ENCODE data around the gene CRYGS.
"Not testable (repeated sequence)": the region's sequence is repeated elsewhere in the genome, so short reads cannot be mapped to it uniquely, and the experiment has no call there.

Gene CRYGS

DNA sequence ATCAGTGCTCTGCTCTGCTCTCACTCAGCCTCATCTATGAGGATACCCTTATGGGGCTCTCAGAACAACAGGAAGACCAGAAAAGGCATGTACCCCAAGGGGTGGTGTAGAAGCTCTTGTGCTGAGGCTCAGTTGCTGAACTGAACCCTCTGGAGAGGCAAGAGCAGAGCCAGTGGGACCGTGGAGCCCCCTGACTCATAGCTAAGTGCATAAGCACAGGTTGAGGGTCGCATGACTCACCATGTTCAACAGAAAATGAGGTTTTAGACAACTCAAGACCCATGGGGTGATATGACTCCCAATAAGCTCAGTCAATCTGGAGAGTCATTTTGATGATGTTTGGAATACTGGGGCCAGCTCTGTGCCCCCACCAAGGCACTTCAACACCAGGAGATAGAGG is 37.3 kb downstream of the CRYGS start:
- no peaks in the 10 kb centered on the region for H3K79me2 ChIP-seq (ENCODE audit: control insufficient read depth, insufficient read depth, low read length, unreplicated experiment)
- H3K36me3 ChIP-seq (ENCODE audit: insufficient read depth, low read length): no peaks in the 10 kb centered on the region
- H3K4me3 ChIP-seq (ENCODE audit: low read depth, low read length): no peak overlapping the region
- no peaks in the 10 kb centered on the region for H3K4me1 ChIP-seq (ENCODE audit: control insufficient read depth, insufficient read depth, low read length, unreplicated experiment)
- H3K27ac ChIP-seq (ENCODE audit: low read depth, low read length): no peak overlapping the region
- no peak overlapping the region for H2AFZ ChIP-seq (ENCODE audit: low read length, unreplicated experiment)
- H3K27me3 ChIP-seq (ENCODE audit: insufficient read depth, low read length): peaks cover 64% of the 10 kb centered on the region

DNA sequence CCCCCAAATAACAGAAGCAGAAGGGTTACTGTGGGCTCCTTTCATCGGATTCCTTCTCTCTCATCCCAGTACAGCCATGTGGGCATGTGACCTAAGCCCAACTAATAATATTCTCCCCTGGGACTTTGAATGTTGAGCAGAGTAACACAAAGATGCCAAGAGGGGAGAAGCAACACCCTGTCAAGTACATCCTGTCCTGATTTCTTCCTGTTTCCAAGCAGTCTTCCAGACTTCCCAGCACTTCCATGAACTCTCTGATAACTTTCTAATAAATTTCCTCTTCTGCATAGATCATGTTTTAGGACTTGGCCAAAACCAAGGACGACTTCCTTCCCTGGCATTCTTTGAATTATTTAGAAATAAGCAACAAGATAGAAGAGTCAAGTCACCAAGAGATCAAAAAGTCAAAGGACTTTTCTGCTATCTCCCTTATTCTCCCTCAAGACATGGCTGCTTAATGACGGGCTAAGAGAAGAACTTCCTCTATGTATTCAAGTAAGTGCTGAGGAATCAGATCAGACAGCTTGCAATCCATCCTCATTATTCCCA is 37.9 kb downstream of the CRYGS start:
- Histone ChIP-seq H3K4me1 (ENCODE audit: control insufficient read depth, insufficient read depth, low read length, unreplicated experiment) (no peaks in the 10 kb centered on the region), H3K4me3 (ENCODE audit: low read depth, low read length) (no peak overlapping the region), H3K27me3 (ENCODE audit: insufficient read depth, low read length) (peaks cover 64% of the 10 kb centered on the region), H2AFZ (ENCODE audit: low read length, unreplicated experiment) (no peak overlapping the region), H3K79me2 (ENCODE audit: control insufficient read depth, insufficient read depth, low read length, unreplicated experiment) (no peaks in the 10 kb centered on the region), H3K27ac (ENCODE audit: low read depth, low read length) (no peak overlapping the region), H3K36me3 (ENCODE audit: insufficient read depth, low read length) (no peaks in the 10 kb centered on the region)

DNA sequence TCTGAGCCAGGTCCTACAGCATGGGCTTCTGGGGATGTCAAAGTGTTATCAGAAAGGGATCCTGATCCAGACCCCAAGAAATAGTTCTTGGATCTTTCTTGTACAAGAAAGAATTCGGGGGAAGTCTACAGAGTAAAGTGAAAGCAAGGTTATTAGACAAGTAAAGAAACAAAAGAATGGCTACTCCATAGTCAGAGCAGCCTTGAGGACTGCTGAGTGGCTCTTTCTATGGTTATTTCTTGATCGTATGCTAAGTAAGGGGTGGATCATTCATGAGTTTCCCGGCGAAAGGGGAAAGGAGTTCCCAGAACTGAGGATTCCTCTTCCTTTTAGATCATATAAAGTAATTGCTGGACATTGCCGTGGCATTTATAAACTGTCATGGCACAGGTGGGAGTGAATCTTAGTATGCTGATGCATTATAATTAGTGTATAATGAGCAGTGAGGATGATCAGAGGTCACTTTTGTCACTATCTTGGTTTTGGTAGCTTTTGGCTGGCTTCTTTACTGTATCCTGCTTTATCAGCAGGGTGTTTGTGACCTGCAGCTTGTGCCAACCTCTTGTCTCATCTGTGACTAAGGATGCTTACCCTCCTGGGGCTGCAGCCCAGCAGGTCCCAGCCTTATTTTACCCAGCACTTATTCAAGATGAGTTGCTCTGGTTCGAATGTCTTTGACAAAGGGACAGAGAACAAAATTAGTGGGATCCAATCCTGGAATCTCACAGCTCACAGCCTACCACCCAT is 41.0 kb downstream of the CRYGS start:
- Histone ChIP-seq H3K4me3 (ENCODE audit: low read depth, low read length) (peak overlapping the region; percentile 53), H3K27ac (ENCODE audit: low read depth, low read length) (no peak overlapping the region), H3K36me3 (ENCODE audit: insufficient read depth, low read length) (no peaks in the 10 kb centered on the region), H3K79me2 (ENCODE audit: control insufficient read depth, insufficient read depth, low read length, unreplicated experiment) (no peaks in the 10 kb centered on the region), H2AFZ (ENCODE audit: low read length, unreplicated experiment) (no peak overlapping the region), H3K4me1 (ENCODE audit: control insufficient read depth, insufficient read depth, low read length, unreplicated experiment) (no peaks in the 10 kb centered on the region), H3K27me3 (ENCODE audit: insufficient read depth, low read length) (peaks cover 50% of the 10 kb centered on the region)

- peaks cover 50% of the 10 kb centered on the region for H3K27me3 ChIP-seq (ENCODE audit: insufficient read depth, low read length)
- no peaks in the 10 kb centered on the region for H3K4me1 ChIP-seq (ENCODE audit: control insufficient read depth, insufficient read depth, low read length, unreplicated experiment)
- no peaks in the 10 kb centered on the region for H3K79me2 ChIP-seq (ENCODE audit: control insufficient read depth, insufficient read depth, low read length, unreplicated experiment)
Observed at GRCh38 chr3:186502138-186502948, 41.8 kb downstream of the CRYGS start.

DNA sequence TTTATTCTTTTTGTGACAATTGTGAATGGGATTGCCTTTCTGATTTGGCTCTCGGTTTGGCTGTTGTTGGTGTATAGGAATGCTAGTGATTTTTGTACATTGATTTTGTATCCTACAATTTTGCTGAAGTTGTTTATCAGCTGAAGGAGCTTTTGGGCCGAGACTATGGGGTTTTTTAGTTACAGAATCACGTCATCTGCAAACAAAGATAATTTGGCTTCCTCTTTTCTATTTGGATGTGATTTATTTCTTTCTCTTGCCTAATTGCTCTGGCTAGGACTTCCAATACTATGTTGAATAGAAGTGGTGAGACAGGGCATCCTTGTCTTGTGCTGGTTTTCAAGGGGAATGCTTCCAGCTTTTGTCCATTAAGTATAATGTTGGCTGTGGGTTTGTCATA is 44.2 kb downstream of the CRYGS start:
- H3K27me3 ChIP-seq (ENCODE audit: insufficient read depth, low read length): peaks cover 49% of the 10 kb centered on the region
- not testable (repeated sequence) for H2AFZ ChIP-seq (ENCODE audit: low read length, unreplicated experiment); H3K36me3 ChIP-seq (ENCODE audit: insufficient read depth, low read length); H3K27ac ChIP-seq (ENCODE audit: low read depth, low read length); H3K4me3 ChIP-seq (ENCODE audit: low read depth, low read length); H3K79me2 ChIP-seq (ENCODE audit: control insufficient read depth, insufficient read depth, low read length, unreplicated experiment); H3K4me1 ChIP-seq (ENCODE audit: control insufficient read depth, insufficient read depth, low read length, unreplicated experiment)

More at GRCh38 chr3:186502138-186502948, 41.8 kb downstream of the CRYGS start:
- Histone ChIP-seq H3K36me3 (ENCODE audit: insufficient read depth, low read length) (no peaks in the 10 kb centered on the region), H2AFZ (ENCODE audit: low read length, unreplicated experiment) (no peak overlapping the region), H3K27ac (ENCODE audit: low read depth, low read length) (no peak overlapping the region), H3K4me3 (ENCODE audit: low read depth, low read length) (peak overlapping the region; percentile 53; the same call in 1 of the 2 replicates)

DNA sequence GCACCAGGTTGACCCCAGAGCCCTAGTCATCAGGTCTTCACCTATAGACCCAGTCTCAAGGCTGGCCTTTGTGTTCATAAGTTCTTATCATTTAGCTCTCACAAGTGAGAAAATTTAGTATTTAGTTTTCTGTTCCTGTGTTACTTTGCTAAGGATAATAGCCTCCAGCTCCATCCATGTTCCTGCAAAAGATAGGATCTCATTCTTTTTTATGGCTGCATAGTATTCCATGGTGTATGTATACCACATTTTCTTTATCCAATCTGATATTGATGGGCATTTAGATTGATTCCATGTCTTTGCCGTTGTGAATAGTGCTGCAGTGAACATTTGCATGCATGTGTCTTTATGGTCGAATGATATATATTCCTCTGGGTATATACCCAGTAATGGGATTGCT is 46.2 kb downstream of the CRYGS start:
- not testable (repeated sequence) for H3K4me3 ChIP-seq (ENCODE audit: low read depth, low read length); H3K36me3 ChIP-seq (ENCODE audit: insufficient read depth, low read length); H3K27ac ChIP-seq (ENCODE audit: low read depth, low read length); H2AFZ ChIP-seq (ENCODE audit: low read length, unreplicated experiment); H3K79me2 ChIP-seq (ENCODE audit: control insufficient read depth, insufficient read depth, low read length, unreplicated experiment); H3K4me1 ChIP-seq (ENCODE audit: control insufficient read depth, insufficient read depth, low read length, unreplicated experiment)
- H3K27me3 ChIP-seq (ENCODE audit: insufficient read depth, low read length): peaks cover 52% of the 10 kb centered on the region

- no peaks in the 10 kb centered on the region for H3K79me2 ChIP-seq (ENCODE audit: control insufficient read depth, insufficient read depth, low read length, unreplicated experiment)
- no peak overlapping the region for H3K27ac ChIP-seq (ENCODE audit: low read depth, low read length)
- no peak overlapping the region for H3K4me3 ChIP-seq (ENCODE audit: low read depth, low read length)
- H3K4me1 ChIP-seq (ENCODE audit: control insufficient read depth, insufficient read depth, low read length, unreplicated experiment): no peaks in the 10 kb centered on the region
- H2AFZ ChIP-seq (ENCODE audit: low read length, unreplicated experiment): no peak overlapping the region
- H3K36me3 ChIP-seq (ENCODE audit: insufficient read depth, low read length): no peaks in the 10 kb centered on the region
- H3K27me3 ChIP-seq (ENCODE audit: insufficient read depth, low read length): peaks cover 53% of the 10 kb centered on the region
Observed at GRCh38 chr3:186497608-186498007, 46.6 kb downstream of the CRYGS start.

GRCh38 chr3:186496635-186497034 is 47.5 kb downstream of the CRYGS start:
- Histone ChIP-seq H3K36me3 (ENCODE audit: insufficient read depth, low read length) (no peaks in the 10 kb centered on the region), H2AFZ (ENCODE audit: low read length, unreplicated experiment) (no peak overlapping the region), H3K79me2 (ENCODE audit: control insufficient read depth, insufficient read depth, low read length, unreplicated experiment) (no peaks in the 10 kb centered on the region), H3K27me3 (ENCODE audit: insufficient read depth, low read length) (peaks cover 48% of the 10 kb centered on the region), H3K4me3 (ENCODE audit: low read depth, low read length) (no peak overlapping the region), H3K4me1 (ENCODE audit: control insufficient read depth, insufficient read depth, low read length, unreplicated experiment) (no peaks in the 10 kb centered on the region), H3K27ac (ENCODE audit: low read depth, low read length) (no peak overlapping the region)

GRCh38 chr3:186496016-186496415 is 48.2 kb downstream of the CRYGS start:
- Histone ChIP-seq H3K79me2 (ENCODE audit: control insufficient read depth, insufficient read depth, low read length, unreplicated experiment) (no peaks in the 10 kb centered on the region), H3K4me3 (ENCODE audit: low read depth, low read length) (no peak overlapping the region), H3K36me3 (ENCODE audit: insufficient read depth, low read length) (no peaks in the 10 kb centered on the region), H3K27ac (ENCODE audit: low read depth, low read length) (no peak overlapping the region), H3K27me3 (ENCODE audit: insufficient read depth, low read length) (peaks cover 48% of the 10 kb centered on the region), H3K4me1 (ENCODE audit: control insufficient read depth, insufficient read depth, low read length, unreplicated experiment) (no peaks in the 10 kb centered on the region), H2AFZ (ENCODE audit: low read length, unreplicated experiment) (no peak overlapping the region)

- Histone ChIP-seq H3K4me1 (ENCODE audit: control insufficient read depth, insufficient read depth, low read length, unreplicated experiment) (no peaks in the 10 kb centered on the region), H3K27me3 (ENCODE audit: insufficient read depth, low read length) (peaks cover 55% of the 10 kb centered on the region; the same call in 1 of the 2 replicates), H3K27ac (ENCODE audit: low read depth, low read length) (no peak overlapping the region), H3K79me2 (ENCODE audit: control insufficient read depth, insufficient read depth, low read length, unreplicated experiment) (no peaks in the 10 kb centered on the region), H3K4me3 (ENCODE audit: low read depth, low read length) (no peak overlapping the region), H3K36me3 (ENCODE audit: insufficient read depth, low read length) (no peaks in the 10 kb centered on the region), H2AFZ (ENCODE audit: low read length, unreplicated experiment) (no peak overlapping the region)
Observed at GRCh38 chr3:186493525-186494255, 50.5 kb downstream of the CRYGS start.

Data from ACC112 (cell line).